Tibial nerve (tissue), 4 donors: ENCODE data around the gene STPG1. TPM values are rescaled to one million over a fixed set of nuclear protein-coding genes. Genes with fewer than 3 reads are reported as not detected.

Source experiments
- DNase-seq, 2 donors: peaks; one replicate each; pipeline ENCODE4 v3.0.0-alpha.2; 2019; ENCODE audit warnings: low spot score in 2 of 2
- H3K27ac ChIP-seq, 4 donors: fragments of 200-600 bp; sonication (generic) in 3 of 4; one replicate each; pipeline ENCODE4 v1.5.1; 2017 to 2019; ENCODE audit warnings: mild to moderate bottlenecking in 1 of 4
- H3K27me3 ChIP-seq, 2 donors: fragments of 200-600 bp; sonication (generic) in 1 of 2; one replicate each; pipeline versions ENCODE4 v1.5.1 to v1.6.0; 2017 to 2019
- H3K36me3 ChIP-seq, 3 donors: fragments of 200-600 bp; sonication (generic); one replicate each; pipeline ENCODE4 v1.5.1; 2018 to 2019
- H3K4me1 ChIP-seq, 4 donors: fragments of 200-600 bp; sonication (generic) in 3 of 4; one replicate each; pipeline ENCODE4 v1.5.1; 2017 to 2019
- H3K4me3 ChIP-seq, 4 donors: fragments of 200-600 bp; sonication (generic) in 3 of 4; one replicate each; pipeline ENCODE4 v1.5.1; 2017 to 2019; ENCODE audit warnings: mild to moderate bottlenecking in 1 of 4, moderate library complexity in 1 of 4
- H3K9me3 ChIP-seq, 4 donors: fragments of 200-600 bp; sonication (generic) in 3 of 4; one replicate each; pipeline ENCODE4 v1.5.1; 2017 to 2019
- EP300 ChIP-seq, 2 donors: sonication (generic); formaldehyde crosslinking; IDR thresholded peaks; one replicate each; pipeline ENCODE4 v1.6.1; 2017; ENCODE audit warnings: antibody characterized with exemption in 2 of 2, mild to moderate bottlenecking in 1 of 2
- POLR2A ChIP-seq, 2 donors: fragments of 450-650 bp; IDR thresholded peaks; one replicate each; pipeline ENCODE4 v1.6.1; 2017; ENCODE audit warnings: antibody characterized with exemption in 2 of 2, mild to moderate bottlenecking in 2 of 2, moderate library complexity in 2 of 2
- WGBS, 2 donors: methylation state at CpG; one replicate each; pipeline ENCODE4 v1.1.5; 2018; 5-methylcytosine and 5-hydroxymethylcytosine counted together
- total RNA-seq, 4 donors: library from RNA; depleted of rRNA; stranded (reverse); fragments of >200 nt; gene quantifications; one replicate each; pipeline ENCODE4 v1.1.0, GENCODE V29; 2016
- TF ChIP-seq, protein P1 (sequence below), 5 experiments: fragments of 200-600 bp in 3 of 5; fragments of 450-650 bp in 2 of 5; sonication (generic) in 3 of 5; IDR thresholded peaks; one replicate each; pipeline ENCODE4 v1.5.1; 2016 to 2019; ENCODE audit warnings: antibody characterized with exemption in 5 of 5, mild to moderate bottlenecking in 3 of 5, moderate library complexity in 2 of 5

The STPG1 gene
- total RNA-seq, 4 donors from 2014 or later: 1.5 to 5.7 (median 3.0) TPM

DNA sequence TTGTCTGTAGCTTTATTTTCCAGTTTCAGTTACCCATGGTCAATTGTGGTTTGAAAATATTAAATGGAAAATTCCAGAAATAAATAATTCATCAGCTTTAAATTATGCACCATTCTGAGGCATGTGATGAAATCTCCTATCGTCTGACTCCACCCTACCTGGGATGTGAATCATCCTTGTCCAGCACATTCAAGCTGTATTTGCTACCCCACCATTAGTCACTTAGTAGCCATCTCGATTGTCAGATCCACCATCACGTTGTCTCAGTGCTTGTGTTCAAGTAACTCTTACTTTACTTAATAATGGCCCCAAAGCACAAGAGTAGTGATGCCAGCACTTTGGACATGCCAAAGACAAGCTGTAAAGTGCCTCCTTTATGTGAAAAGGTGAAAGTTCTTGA lies 4.0 kb downstream of the STPG1 start:
- Histone ChIP-seq H3K36me3 (no peaks in the 10 kb centered on the region), H3K4me1 (peaks cover 0 to 13% (median 3%) of the 10 kb centered on the region in 4 donors), H3K27ac (no peak overlapping the region), H3K9me3 (peaks cover 0 to 10% (median 0%) of the 10 kb centered on the region in 4 donors), H3K4me3 (no peak overlapping the region), H3K27me3 (no peaks in the 10 kb centered on the region)
- no peak for DNase-seq
- TF ChIP-seq, protein P1, sequence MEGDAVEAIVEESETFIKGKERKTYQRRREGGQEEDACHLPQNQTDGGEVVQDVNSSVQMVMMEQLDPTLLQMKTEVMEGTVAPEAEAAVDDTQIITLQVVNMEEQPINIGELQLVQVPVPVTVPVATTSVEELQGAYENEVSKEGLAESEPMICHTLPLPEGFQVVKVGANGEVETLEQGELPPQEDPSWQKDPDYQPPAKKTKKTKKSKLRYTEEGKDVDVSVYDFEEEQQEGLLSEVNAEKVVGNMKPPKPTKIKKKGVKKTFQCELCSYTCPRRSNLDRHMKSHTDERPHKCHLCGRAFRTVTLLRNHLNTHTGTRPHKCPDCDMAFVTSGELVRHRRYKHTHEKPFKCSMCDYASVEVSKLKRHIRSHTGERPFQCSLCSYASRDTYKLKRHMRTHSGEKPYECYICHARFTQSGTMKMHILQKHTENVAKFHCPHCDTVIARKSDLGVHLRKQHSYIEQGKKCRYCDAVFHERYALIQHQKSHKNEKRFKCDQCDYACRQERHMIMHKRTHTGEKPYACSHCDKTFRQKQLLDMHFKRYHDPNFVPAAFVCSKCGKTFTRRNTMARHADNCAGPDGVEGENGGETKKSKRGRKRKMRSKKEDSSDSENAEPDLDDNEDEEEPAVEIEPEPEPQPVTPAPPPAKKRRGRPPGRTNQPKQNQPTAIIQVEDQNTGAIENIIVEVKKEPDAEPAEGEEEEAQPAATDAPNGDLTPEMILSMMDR (IDR thresholded peaks at IDR 0.05): no peak
- TF ChIP-seq EP300 (IDR thresholded peaks at IDR 0.05) (no peak), POLR2A (IDR thresholded peaks at IDR 0.05) (no peak)
- 78 to 89% methylated on average over 3 of the region's 3 CpGs for WGBS, 2 donors

DNA sequence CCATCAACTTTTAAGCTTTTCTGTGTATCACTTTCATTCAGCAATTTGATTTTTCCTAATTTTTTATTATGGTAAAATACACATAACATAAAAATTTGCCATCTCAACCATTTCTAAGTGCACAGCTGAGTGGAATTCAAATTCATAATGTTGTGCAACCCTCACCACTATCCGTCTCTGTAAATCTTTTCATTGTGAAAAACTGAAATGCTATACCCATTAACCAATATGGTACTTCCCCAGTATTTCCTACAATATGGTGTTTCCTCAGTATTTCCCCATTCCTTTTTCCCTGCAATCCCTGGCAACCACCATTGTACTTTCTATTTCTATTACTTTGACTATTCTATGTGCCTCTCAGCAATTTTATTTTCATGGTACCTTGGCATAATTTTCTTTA lies 6.8 kb downstream of the STPG1 start:
- Histone ChIP-seq H3K27me3 (no peaks in the 10 kb centered on the region), H3K4me1 (no peaks in the 10 kb centered on the region), H3K4me3 (no peak overlapping the region), H3K36me3 (no peaks in the 10 kb centered on the region), H3K9me3 (peaks cover 0 to 10% (median 0%) of the 10 kb centered on the region in 4 donors), H3K27ac (no peak overlapping the region)
- 83% methylated on average over 1 of the region's 1 CpG for WGBS, 2 donors
- TF ChIP-seq EP300 (IDR thresholded peaks at IDR 0.05) (no peak), POLR2A (IDR thresholded peaks at IDR 0.05) (no peak)
- TF ChIP-seq, protein P1 (IDR thresholded peaks at IDR 0.05): no peak
- no peak for DNase-seq

DNA sequence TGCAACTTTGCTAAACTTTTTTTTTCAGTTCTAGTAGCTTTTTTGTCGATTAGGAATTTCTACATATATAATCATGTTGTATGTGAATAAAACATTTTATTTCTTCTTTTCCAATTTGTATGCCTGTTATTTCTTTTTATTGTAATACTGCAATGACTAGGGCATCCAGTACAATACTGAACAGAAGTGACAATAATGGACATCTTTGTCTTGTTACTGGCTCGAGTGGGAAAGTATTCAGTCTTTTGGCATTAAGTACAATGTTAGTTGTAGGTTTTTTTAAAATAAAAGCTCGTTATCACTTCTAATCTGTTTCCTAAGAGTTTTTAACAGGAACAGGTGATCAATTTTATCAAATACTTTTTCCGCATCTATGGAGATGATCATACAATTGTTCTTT lies 9.8 kb downstream of the STPG1 start:
- no peak overlapping the region for H3K4me3 ChIP-seq
- DNase-seq: no peak
- H3K9me3 ChIP-seq: peaks cover 0 to 10% (median 0%) of the 10 kb centered on the region in 4 donors
- WGBS, 2 donors: 55 to 60% methylated on average over 4 of the region's 4 CpGs
- no peak overlapping the region for H3K27ac ChIP-seq
- H3K27me3 ChIP-seq: no peaks in the 10 kb centered on the region
- no peaks in the 10 kb centered on the region for H3K4me1 ChIP-seq
- peaks cover 0 to 12% (median 0%) of the 10 kb centered on the region in 3 donors for H3K36me3 ChIP-seq
- TF ChIP-seq, protein P1 (IDR thresholded peaks at IDR 0.05): no peak
- TF ChIP-seq EP300 (IDR thresholded peaks at IDR 0.05): no peak
- no peak for TF ChIP-seq POLR2A (IDR thresholded peaks at IDR 0.05)

DNA sequence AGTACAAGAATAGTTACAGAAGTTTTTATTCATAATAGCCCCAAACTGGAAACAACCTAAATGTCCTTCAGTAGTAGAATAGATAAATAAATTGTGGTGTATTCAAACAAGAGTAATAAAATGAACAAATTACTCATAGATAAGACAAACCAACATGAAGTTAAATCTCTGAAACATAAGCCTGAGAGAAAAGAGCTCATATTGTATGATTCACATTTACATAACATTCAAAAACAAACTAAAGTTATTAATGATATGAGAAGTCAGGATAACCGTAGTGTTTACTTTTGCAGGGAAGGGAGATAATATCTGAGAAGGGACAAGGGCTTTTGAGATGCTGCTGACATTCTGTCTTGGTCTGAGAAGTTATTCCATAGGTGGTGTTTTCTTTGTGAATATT lies 13.5 kb downstream of the STPG1 start:
- TF ChIP-seq, protein P1 (IDR thresholded peaks at IDR 0.05): no peak
- no peak for TF ChIP-seq EP300 (IDR thresholded peaks at IDR 0.05)
- no peak for TF ChIP-seq POLR2A (IDR thresholded peaks at IDR 0.05)
- H3K4me3 ChIP-seq: no peak overlapping the region
- H3K36me3 ChIP-seq: peaks cover 0 to 12% (median 0%) of the 10 kb centered on the region in 3 donors
- 70 to 80% methylated on average over 1 of the region's 1 CpG for WGBS, 2 donors
- no peaks in the 10 kb centered on the region for H3K4me1 ChIP-seq
- no peaks in the 10 kb centered on the region for H3K9me3 ChIP-seq
- no peak overlapping the region for H3K27ac ChIP-seq
- DNase-seq: no peak
- H3K27me3 ChIP-seq: no peaks in the 10 kb centered on the region

DNA sequence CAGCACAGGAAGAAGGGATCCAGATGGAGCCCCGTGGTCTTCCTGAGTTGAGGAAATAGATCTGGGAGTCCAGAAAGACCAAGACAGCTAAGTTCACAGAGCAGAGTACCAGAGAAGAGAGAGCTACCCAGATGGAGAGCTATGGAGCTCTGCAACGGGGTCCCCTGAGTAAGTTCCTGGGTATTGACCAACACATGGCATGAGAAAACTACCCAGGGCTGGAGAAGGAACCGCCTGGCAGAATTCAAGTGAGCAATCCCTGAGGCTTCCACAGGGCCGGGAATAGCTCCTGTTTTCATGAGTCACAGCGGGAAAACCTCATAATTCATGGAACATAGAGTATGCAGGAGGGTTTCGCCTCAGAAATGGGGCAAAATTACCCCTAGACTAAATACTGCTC lies 19.7 kb downstream of the STPG1 start:
- Histone ChIP-seq H3K4me1 (peaks cover 0 to 17% (median 4%) of the 10 kb centered on the region in 4 donors), H3K27me3 (no peaks in the 10 kb centered on the region), H3K9me3 (no peaks in the 10 kb centered on the region), H3K4me3 (no peak overlapping the region), H3K27ac (no peak overlapping the region), H3K36me3 (no peaks in the 10 kb centered on the region)
- TF ChIP-seq, protein P1 (IDR thresholded peaks at IDR 0.05): no peak
- no peak for TF ChIP-seq EP300 (IDR thresholded peaks at IDR 0.05)
- no peak for TF ChIP-seq POLR2A (IDR thresholded peaks at IDR 0.05)
- 77 to 80% methylated on average over 6 of the region's 6 CpGs for WGBS, 2 donors
- no peak for DNase-seq
